Measurements from ENCODE around the gene DPP10.

DPP10 gene

DNA sequence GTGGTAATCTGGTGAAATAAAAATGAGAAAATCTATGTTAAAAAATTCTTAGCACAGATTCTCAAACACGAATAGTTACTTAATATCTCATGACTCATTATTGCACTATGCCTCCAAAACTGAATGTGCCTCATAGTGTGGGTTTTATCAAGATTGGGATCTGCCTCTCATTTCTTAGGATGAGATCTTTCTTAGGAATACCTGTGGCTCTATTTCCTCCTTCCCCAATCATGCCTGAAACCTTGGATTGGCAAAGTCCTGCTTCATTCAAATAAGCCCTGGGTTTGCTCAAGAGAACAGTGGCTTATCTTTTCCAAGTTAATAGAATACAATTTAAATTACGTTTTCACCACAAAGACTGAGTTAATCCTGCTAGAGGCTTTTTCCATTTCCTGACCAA is 100.3 kb downstream of the DPP10 start:
- no peak overlapping the region for H3K18ac ChIP-seq (ENCODE audit: low read length)
- H4K91ac ChIP-seq (ENCODE audit: low read depth, low read length, poor library complexity): no peak overlapping the region
- no peak for DNase-seq (ENCODE audit: low spot score)
- H2BK120ac ChIP-seq (ENCODE audit: low read depth, low read length): no peak overlapping the region
- no peak overlapping the region for H2BK5ac ChIP-seq (ENCODE audit: low read length)
- no peak overlapping the region for H3K4me3 ChIP-seq (ENCODE audit: low read length in 2 of 2)
- no peak overlapping the region for H3K4me2 ChIP-seq (ENCODE audit: insufficient read depth, low read length, poor library complexity, severe bottlenecking)
- H3K27me3 ChIP-seq (ENCODE audit: control insufficient read depth in 3 of 3, insufficient read depth in 3 of 3, low read depth in 1 of 3, low read length in 3 of 3): no peaks in the 10 kb centered on the region
- no peak overlapping the region for H3K4ac ChIP-seq (ENCODE audit: low read length)
- no peak overlapping the region for H2AK5ac ChIP-seq (ENCODE audit: low read depth, low read length)
- H3K79me1 ChIP-seq (ENCODE audit: low read depth, low read length): no peaks in the 10 kb centered on the region
- H4K8ac ChIP-seq (ENCODE audit: low read depth, low read length): no peak overlapping the region
- no peaks in the 10 kb centered on the region for H3K9me3 ChIP-seq (replicated peaks in 1 of 2; ENCODE audit: control insufficient read depth in 2 of 2, insufficient read depth in 1 of 2, low read depth in 1 of 2, low read length in 2 of 2)
- no peaks in the 10 kb centered on the region for H3K36me3 ChIP-seq (replicated peaks in 1 of 2; ENCODE audit: control insufficient read depth in 2 of 2, insufficient read depth in 2 of 2, low read length in 2 of 2)
- no peak overlapping the region for H3K14ac ChIP-seq (ENCODE audit: low read length)
- WGBS, 2 donors (ENCODE audit: extremely low coverage in 2 of 2, insufficient read length in 2 of 2, insufficient replicate concordance in 1 of 2): no CpG with 5 or more reads among the region's 2 CpGs
- H2BK12ac ChIP-seq (ENCODE audit: low read length): no peak overlapping the region
- no peaks in the 10 kb centered on the region for H3K4me1 ChIP-seq (ENCODE audit: control insufficient read depth in 2 of 2, insufficient read depth in 1 of 2, low read depth in 1 of 2, low read length in 2 of 2)
- H3K9ac ChIP-seq (ENCODE audit: low read depth, low read length, poor library complexity): no peak overlapping the region
- no peak overlapping the region for H3K27ac ChIP-seq (replicated peaks; ENCODE audit: low read length)
- H3K23ac ChIP-seq (ENCODE audit: low read depth, low read length, poor library complexity): no peak overlapping the region
- no peak overlapping the region for H2AFZ ChIP-seq (ENCODE audit: low read length)
- no peak overlapping the region for H2BK15ac ChIP-seq (ENCODE audit: low read length)

DNA sequence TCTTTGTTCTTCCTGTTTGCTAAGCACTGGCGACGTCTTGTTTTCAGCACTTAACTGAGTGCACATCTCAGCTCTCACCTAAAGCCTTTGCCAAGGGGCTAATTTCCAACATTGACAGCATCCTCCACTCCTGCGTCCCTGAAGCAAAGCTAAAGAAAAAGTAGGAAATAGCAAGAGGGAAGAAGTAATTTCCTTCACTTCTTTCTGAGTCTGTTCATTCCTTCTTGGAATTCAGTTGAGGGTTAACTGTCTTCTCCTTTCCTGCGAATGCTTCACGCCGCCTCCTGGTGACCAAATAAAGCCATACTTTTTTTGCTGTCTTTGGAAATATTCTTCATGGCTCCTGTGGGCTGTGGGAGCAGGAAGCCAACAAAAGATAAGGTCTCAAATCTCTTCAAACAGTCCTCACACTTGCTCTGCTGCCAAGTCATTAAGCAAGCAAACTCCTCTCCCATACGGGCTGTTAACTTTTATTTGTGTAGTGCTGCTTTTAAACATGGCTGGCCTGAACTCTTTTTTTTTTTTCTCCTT is 100.9 kb downstream of the DPP10 start:
- Histone ChIP-seq H4K91ac (ENCODE audit: low read depth, low read length, poor library complexity) (no peak overlapping the region), H2BK15ac (ENCODE audit: low read length) (no peak overlapping the region), H2AFZ (ENCODE audit: low read length) (no peak overlapping the region), H3K9me3 (replicated peaks in 1 of 2; ENCODE audit: control insufficient read depth in 2 of 2, insufficient read depth in 1 of 2, low read depth in 1 of 2, low read length in 2 of 2) (no peaks in the 10 kb centered on the region), H3K4me2 (ENCODE audit: insufficient read depth, low read length, poor library complexity, severe bottlenecking) (no peak overlapping the region), H3K79me1 (ENCODE audit: low read depth, low read length) (no peaks in the 10 kb centered on the region), H3K23ac (ENCODE audit: low read depth, low read length, poor library complexity) (no peak overlapping the region), H3K27ac (replicated peaks; ENCODE audit: low read length) (no peak overlapping the region), H2BK12ac (ENCODE audit: low read length) (no peak overlapping the region), H3K14ac (ENCODE audit: low read length) (no peak overlapping the region), H3K4me1 (ENCODE audit: control insufficient read depth in 2 of 2, insufficient read depth in 1 of 2, low read depth in 1 of 2, low read length in 2 of 2) (no peaks in the 10 kb centered on the region), H3K27me3 (ENCODE audit: control insufficient read depth in 3 of 3, insufficient read depth in 3 of 3, low read depth in 1 of 3, low read length in 3 of 3) (no peaks in the 10 kb centered on the region), H2AK5ac (ENCODE audit: low read depth, low read length) (no peak overlapping the region), H3K9ac (ENCODE audit: low read depth, low read length, poor library complexity) (no peak overlapping the region), H3K36me3 (replicated peaks in 1 of 2; ENCODE audit: control insufficient read depth in 2 of 2, insufficient read depth in 2 of 2, low read length in 2 of 2) (no peaks in the 10 kb centered on the region), H2BK120ac (ENCODE audit: low read depth, low read length) (no peak overlapping the region), H4K8ac (ENCODE audit: low read depth, low read length) (no peak overlapping the region), H2BK5ac (ENCODE audit: low read length) (no peak overlapping the region), H3K4me3 (ENCODE audit: low read length in 2 of 2) (no peak overlapping the region), H3K18ac (ENCODE audit: low read length) (no peak overlapping the region), H3K4ac (ENCODE audit: low read length) (no peak overlapping the region)
- DNase-seq (ENCODE audit: low spot score): no peak
- no CpG with 5 or more reads among the region's 7 CpGs for WGBS, 2 donors (ENCODE audit: extremely low coverage in 2 of 2, insufficient read length in 2 of 2, insufficient replicate concordance in 1 of 2)

DNA sequence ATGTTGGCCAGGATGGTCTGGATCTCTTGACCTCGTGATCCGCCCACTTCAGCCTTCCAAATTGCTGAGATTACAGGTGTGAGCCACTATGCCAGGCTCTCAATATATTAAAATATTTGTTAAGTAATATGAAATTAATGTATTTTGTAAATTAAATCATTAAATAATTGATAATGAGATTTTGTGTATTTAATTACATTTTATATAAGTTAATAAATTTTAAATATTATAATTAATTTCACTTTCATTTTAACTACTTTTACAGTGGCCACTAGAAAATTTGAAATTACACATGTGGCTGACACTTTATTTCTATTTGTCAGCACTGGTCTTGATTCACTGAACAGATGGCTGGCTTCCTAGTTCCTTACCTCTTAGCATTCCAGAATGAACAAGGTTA is 102.6 kb downstream of the DPP10 start:
- Histone ChIP-seq H2BK5ac (ENCODE audit: low read length) (no peak overlapping the region), H4K91ac (ENCODE audit: low read depth, low read length, poor library complexity) (no peak overlapping the region), H2BK120ac (ENCODE audit: low read depth, low read length) (no peak overlapping the region), H2BK12ac (ENCODE audit: low read length) (no peak overlapping the region), H3K27ac (replicated peaks; ENCODE audit: low read length) (no peak overlapping the region), H3K36me3 (replicated peaks in 1 of 2; ENCODE audit: control insufficient read depth in 2 of 2, insufficient read depth in 2 of 2, low read length in 2 of 2) (no peaks in the 10 kb centered on the region), H4K8ac (ENCODE audit: low read depth, low read length) (no peak overlapping the region), H2AFZ (ENCODE audit: low read length) (no peak overlapping the region), H3K27me3 (ENCODE audit: control insufficient read depth in 3 of 3, insufficient read depth in 3 of 3, low read depth in 1 of 3, low read length in 3 of 3) (no peaks in the 10 kb centered on the region), H2BK15ac (ENCODE audit: low read length) (no peak overlapping the region), H3K9ac (ENCODE audit: low read depth, low read length, poor library complexity) (no peak overlapping the region), H3K4ac (ENCODE audit: low read length) (no peak overlapping the region), H3K4me1 (ENCODE audit: control insufficient read depth in 2 of 2, insufficient read depth in 1 of 2, low read depth in 1 of 2, low read length in 2 of 2) (no peaks in the 10 kb centered on the region), H3K4me3 (ENCODE audit: low read length in 2 of 2) (no peak overlapping the region), H3K9me3 (replicated peaks in 1 of 2; ENCODE audit: control insufficient read depth in 2 of 2, insufficient read depth in 1 of 2, low read depth in 1 of 2, low read length in 2 of 2) (no peaks in the 10 kb centered on the region), H3K23ac (ENCODE audit: low read depth, low read length, poor library complexity) (no peak overlapping the region), H3K79me1 (ENCODE audit: low read depth, low read length) (no peaks in the 10 kb centered on the region), H2AK5ac (ENCODE audit: low read depth, low read length) (no peak overlapping the region), H3K14ac (ENCODE audit: low read length) (no peak overlapping the region), H3K18ac (ENCODE audit: low read length) (no peak overlapping the region), H3K4me2 (ENCODE audit: insufficient read depth, low read length, poor library complexity, severe bottlenecking) (no peak overlapping the region)
- no peak for DNase-seq (ENCODE audit: low spot score)
- WGBS, 2 donors (ENCODE audit: extremely low coverage in 2 of 2, insufficient read length in 2 of 2, insufficient replicate concordance in 1 of 2): no CpG with 5 or more reads among the region's 2 CpGs

DNA sequence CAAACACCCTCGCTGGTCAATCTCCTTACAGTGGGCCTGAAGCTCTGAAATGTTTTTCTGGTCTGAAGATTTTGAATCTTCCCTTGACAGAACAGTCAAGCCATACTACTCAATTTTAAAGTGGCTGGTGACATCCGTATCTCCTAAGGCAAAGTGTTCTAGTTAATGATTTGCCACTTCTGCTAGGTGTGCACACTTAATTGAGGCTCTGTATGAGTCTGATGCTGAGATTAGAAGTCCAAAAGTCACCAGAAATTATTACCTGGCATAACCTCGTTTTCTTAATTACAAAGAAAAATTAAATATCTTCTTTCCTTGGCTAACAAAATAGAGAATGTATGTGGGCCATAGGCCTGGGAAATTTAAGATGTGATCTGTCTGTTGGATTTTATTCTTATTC is 104.1 kb downstream of the DPP10 start:
- no peaks in the 10 kb centered on the region for H3K9me3 ChIP-seq (replicated peaks in 1 of 2; ENCODE audit: control insufficient read depth in 2 of 2, insufficient read depth in 1 of 2, low read depth in 1 of 2, low read length in 2 of 2)
- DNase-seq (ENCODE audit: low spot score): no peak
- H3K4me3 ChIP-seq (ENCODE audit: low read length in 2 of 2): no peak overlapping the region
- no peak overlapping the region for H3K4ac ChIP-seq (ENCODE audit: low read length)
- H2BK15ac ChIP-seq (ENCODE audit: low read length): no peak overlapping the region
- no peak overlapping the region for H3K18ac ChIP-seq (ENCODE audit: low read length)
- no peak overlapping the region for H3K27ac ChIP-seq (replicated peaks; ENCODE audit: low read length)
- no peak overlapping the region for H3K23ac ChIP-seq (ENCODE audit: low read depth, low read length, poor library complexity)
- no peaks in the 10 kb centered on the region for H3K36me3 ChIP-seq (replicated peaks in 1 of 2; ENCODE audit: control insufficient read depth in 2 of 2, insufficient read depth in 2 of 2, low read length in 2 of 2)
- no peak overlapping the region for H4K8ac ChIP-seq (ENCODE audit: low read depth, low read length)
- WGBS, 2 donors (ENCODE audit: extremely low coverage in 2 of 2, insufficient read length in 2 of 2, insufficient replicate concordance in 1 of 2): no CpG with 5 or more reads among the region's 3 CpGs
- no peak overlapping the region for H2AFZ ChIP-seq (ENCODE audit: low read length)
- no peak overlapping the region for H2BK120ac ChIP-seq (ENCODE audit: low read depth, low read length)
- H4K91ac ChIP-seq (ENCODE audit: low read depth, low read length, poor library complexity): no peak overlapping the region
- no peaks in the 10 kb centered on the region for H3K27me3 ChIP-seq (ENCODE audit: control insufficient read depth in 3 of 3, insufficient read depth in 3 of 3, low read depth in 1 of 3, low read length in 3 of 3)
- no peaks in the 10 kb centered on the region for H3K79me1 ChIP-seq (ENCODE audit: low read depth, low read length)
- no peak overlapping the region for H2BK5ac ChIP-seq (ENCODE audit: low read length)
- no peaks in the 10 kb centered on the region for H3K4me1 ChIP-seq (ENCODE audit: control insufficient read depth in 2 of 2, insufficient read depth in 1 of 2, low read depth in 1 of 2, low read length in 2 of 2)
- no peak overlapping the region for H3K4me2 ChIP-seq (ENCODE audit: insufficient read depth, low read length, poor library complexity, severe bottlenecking)
- H2AK5ac ChIP-seq (ENCODE audit: low read depth, low read length): no peak overlapping the region
- no peak overlapping the region for H3K14ac ChIP-seq (ENCODE audit: low read length)
- no peak overlapping the region for H2BK12ac ChIP-seq (ENCODE audit: low read length)
- no peak overlapping the region for H3K9ac ChIP-seq (ENCODE audit: low read depth, low read length, poor library complexity)
